Chondrocyte (in vitro differentiated cells): ENCODE results near the gene OR10K1. TPM values are rescaled to one million over a fixed set of nuclear protein-coding genes. Genes with fewer than 3 reads are reported as not detected.
A peak's percentile ranks its signal among the peaks of the same experiment; 100 is the strongest.

Experiments
- DNase-seq: peaks from one replicate; pipeline ENCODE4 v3.0.0; 2021; ENCODE audit warnings: mixed read lengths, low spot score
- H3K27ac Mint-ChIP-seq: one replicate; pipeline ENCODE4 v1.8.0; 2021; ENCODE audit warnings: mild to moderate bottlenecking, moderate library complexity, mixed read lengths; ENCODE audit not compliant: unreplicated experiment
- H3K27me3 Mint-ChIP-seq: 2 replicates; pipeline ENCODE4 v1.8.0; 2021; ENCODE audit warnings: low read depth, mixed read lengths
- H3K36me3 Mint-ChIP-seq: 2 replicates; pipeline ENCODE4 v1.8.0; 2021; ENCODE audit warnings: low read depth, mixed read lengths
- H3K4me1 Mint-ChIP-seq: 2 replicates; pipeline ENCODE4 v1.8.0; 2021; ENCODE audit warnings: low read depth, mild to moderate bottlenecking, mixed read lengths
- H3K4me3 Mint-ChIP-seq: one replicate; pipeline ENCODE4 v1.8.0; 2021; ENCODE audit warnings: mild to moderate bottlenecking, moderate library complexity, mixed read lengths; ENCODE audit not compliant: unreplicated experiment
- H3K9me3 Mint-ChIP-seq: 2 replicates; pipeline ENCODE4 v1.8.0; 2021; ENCODE audit warnings: low read depth, mixed read lengths
- CTCF ChIP-seq: fragments of 200-600 bp; sonication (generic); IDR thresholded peaks from 2 replicates; pipeline ENCODE4 v1.5.0; 2021; ENCODE audit warnings: antibody characterized with exemption, mild to moderate bottlenecking, moderate library complexity
- total RNA-seq: library from RNA; stranded (reverse); gene quantifications from 3 replicates; pipeline ENCODE4 v1.2.1, GENCODE V29; 2021

OR10K1 gene
- total RNA-seq, 1 donor from 2014 or later: not detected

GRCh38 chr1:158494796-158495195 is 33.2 kb downstream of the OR10K1 start:
- no peak for TF ChIP-seq CTCF
- H3K36me3 Mint-ChIP-seq: no peaks in the 10 kb centered on the region
- H3K27me3 Mint-ChIP-seq: peaks cover 8% of the 10 kb centered on the region
- H3K27ac Mint-ChIP-seq: no peak overlapping the region
- no peak overlapping the region for H3K4me3 Mint-ChIP-seq
- DNase-seq: no peak
- no peaks in the 10 kb centered on the region for H3K4me1 Mint-ChIP-seq
- no peaks in the 10 kb centered on the region for H3K9me3 Mint-ChIP-seq

DNA sequence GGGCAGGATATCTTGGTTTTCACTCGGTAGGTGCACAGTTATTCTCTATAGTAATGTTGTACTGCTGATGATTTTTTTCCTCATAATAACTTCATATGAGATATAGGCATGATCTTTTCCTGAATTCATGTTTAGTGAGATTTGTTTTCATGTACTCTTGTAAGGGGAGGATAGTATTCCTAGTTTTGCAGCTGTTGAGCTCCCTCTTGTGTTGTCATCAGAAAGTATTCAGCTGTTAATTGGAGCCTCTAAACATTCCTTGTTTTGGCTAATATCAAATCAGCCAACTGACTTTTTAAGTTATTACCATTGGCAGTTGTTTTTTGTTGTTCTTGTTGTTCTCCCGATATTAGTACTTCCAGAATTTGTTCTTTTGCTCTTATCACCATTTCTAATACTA is 34.7 kb downstream of the OR10K1 start:
- peak; percentile 28 for TF ChIP-seq CTCF
- no peaks in the 10 kb centered on the region for H3K4me1 Mint-ChIP-seq
- no peak overlapping the region for H3K4me3 Mint-ChIP-seq
- H3K27ac Mint-ChIP-seq: no peak overlapping the region
- H3K27me3 Mint-ChIP-seq: peaks cover 8% of the 10 kb centered on the region
- H3K36me3 Mint-ChIP-seq: no peaks in the 10 kb centered on the region
- no peaks in the 10 kb centered on the region for H3K9me3 Mint-ChIP-seq
- DNase-seq: no peak

DNA sequence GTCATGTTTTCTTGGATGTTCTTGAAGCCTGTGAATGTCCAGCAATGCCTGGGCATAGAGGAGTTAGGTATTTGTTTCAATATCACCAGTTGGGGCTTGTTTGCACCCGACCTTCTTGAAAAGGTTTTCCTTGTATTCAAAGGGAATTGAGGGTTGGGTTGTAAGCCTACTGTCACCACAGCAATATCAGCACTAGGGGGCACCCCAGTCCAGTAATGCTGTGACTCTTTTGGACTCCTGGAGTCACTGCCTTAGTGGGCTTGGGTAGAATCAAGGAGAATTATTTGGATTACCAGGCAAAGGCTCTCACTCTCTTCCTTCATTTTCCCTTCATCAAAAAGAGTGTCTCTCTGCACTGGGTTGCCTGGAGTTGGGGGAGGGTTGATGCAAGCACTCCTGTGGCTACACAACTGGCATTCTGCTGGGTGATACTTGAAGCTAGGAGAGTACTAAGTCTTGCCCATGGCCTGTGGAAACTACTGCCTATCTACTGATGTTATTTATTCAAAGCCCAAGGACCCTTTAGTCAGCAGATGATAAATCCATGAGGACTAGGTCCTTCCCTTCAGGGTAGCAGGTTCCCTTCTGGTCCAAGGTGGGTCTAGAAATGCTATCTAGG is 44.8 kb downstream of the OR10K1 start:
- Mint-ChIP-seq H3K9me3 (peaks cover 5% of the 10 kb centered on the region), H3K27me3 (peaks cover 13% of the 10 kb centered on the region), H3K4me3 (no peak overlapping the region), H3K4me1 (peaks cover 9% of the 10 kb centered on the region), H3K27ac (no peak overlapping the region), H3K36me3 (no peaks in the 10 kb centered on the region)
- TF ChIP-seq CTCF: peak; percentile 59
- DNase-seq: no peak

GRCh38 chr1:158507511-158507910 is 45.9 kb downstream of the OR10K1 start:
- TF ChIP-seq CTCF: no peak
- peaks cover 9% of the 10 kb centered on the region for H3K4me1 Mint-ChIP-seq
- H3K27me3 Mint-ChIP-seq: peaks cover 12% of the 10 kb centered on the region
- H3K27ac Mint-ChIP-seq: no peak overlapping the region
- H3K9me3 Mint-ChIP-seq: peaks cover 2% of the 10 kb centered on the region
- no peaks in the 10 kb centered on the region for H3K36me3 Mint-ChIP-seq
- no peak overlapping the region for H3K4me3 Mint-ChIP-seq
- no peak for DNase-seq

DNA sequence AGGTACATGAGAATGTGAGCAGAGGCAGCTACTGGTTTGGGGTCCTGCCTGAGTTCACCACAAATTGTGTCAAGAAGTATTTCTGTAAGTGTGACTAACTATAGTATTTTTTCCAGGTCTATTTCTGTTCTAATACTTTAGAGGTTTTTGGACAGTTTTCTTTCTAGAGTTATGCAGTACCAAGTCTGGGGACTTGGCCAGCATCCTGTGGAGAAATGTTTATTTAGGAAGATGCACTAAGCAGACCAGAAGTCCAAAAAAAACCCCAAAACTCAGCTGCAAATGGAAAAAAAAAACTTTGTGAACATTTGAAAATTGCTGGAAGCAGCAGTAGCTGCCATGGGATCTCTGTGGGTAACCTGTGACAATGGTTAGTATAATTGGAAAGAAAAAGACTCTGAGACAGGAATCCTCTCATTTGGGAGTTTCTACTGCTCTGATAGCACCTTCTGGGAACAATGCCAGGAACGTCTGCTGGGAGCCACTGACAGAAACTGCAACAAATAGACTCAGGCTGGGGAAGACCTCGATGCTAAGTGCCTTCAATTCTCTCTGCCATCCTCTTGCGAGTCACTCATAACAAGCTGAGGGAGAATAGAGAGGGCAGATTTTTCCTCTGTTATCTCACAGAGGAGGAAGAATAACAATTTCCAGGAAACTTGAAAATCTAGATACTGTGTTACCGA is 48.0 kb downstream of the OR10K1 start:
- H3K27me3 Mint-ChIP-seq: peaks cover 8% of the 10 kb centered on the region
- H3K9me3 Mint-ChIP-seq: no peaks in the 10 kb centered on the region
- no peak for DNase-seq
- TF ChIP-seq CTCF: no peak
- peaks cover 9% of the 10 kb centered on the region for H3K4me1 Mint-ChIP-seq
- no peaks in the 10 kb centered on the region for H3K36me3 Mint-ChIP-seq
- no peak overlapping the region for H3K27ac Mint-ChIP-seq
- no peak overlapping the region for H3K4me3 Mint-ChIP-seq
